H9 (cell line): Measurements from ENCODE around the gene PLCH2. TPM values are rescaled to one million over a fixed set of nuclear protein-coding genes. Genes with fewer than 3 reads are reported as not detected.

ENCODE experiments used
- DNase-seq: peaks from one replicate; pipeline ENCODE4 v3.0.0-alpha.2; 2017
- H2AFZ ChIP-seq: one replicate; pipeline ENCODE4 v1.6.1; 2013; ENCODE audit warnings: mild to moderate bottlenecking, low read length, control low read depth, moderate library complexity
- H2AK5ac ChIP-seq: 2 replicates; pipeline ENCODE4 v1.6.1; 2013; ENCODE audit warnings: low read length, control low read depth, mixed read lengths; ENCODE audit not compliant: insufficient read length
- H2BK120ac ChIP-seq: one replicate; pipeline ENCODE4 v1.6.1; 2013; ENCODE audit warnings: low read depth, mild to moderate bottlenecking, low read length, control low read depth, inconsistent platforms; ENCODE audit not compliant: poor library complexity, severe bottlenecking
- H2BK12ac ChIP-seq: 2 replicates; pipeline ENCODE4 v1.6.1; 2013; ENCODE audit warnings: low read length, control low read depth, mixed read lengths, low read depth; ENCODE audit not compliant: insufficient read length
- H2BK15ac ChIP-seq: 2 replicates; pipeline ENCODE4 v1.6.1; 2013; ENCODE audit warnings: low read depth, low read length, control low read depth
- H2BK20ac ChIP-seq: one replicate; pipeline ENCODE4 v1.6.1; 2013; ENCODE audit warnings: low read depth, mild to moderate bottlenecking, low read length, control low read depth, inconsistent platforms; ENCODE audit not compliant: poor library complexity, severe bottlenecking
- H2BK5ac ChIP-seq: 2 replicates; pipeline ENCODE4 v1.6.1; 2013; ENCODE audit warnings: low read length, control low read depth, mixed read lengths; ENCODE audit not compliant: insufficient read length
- H3K14ac ChIP-seq: 2 replicates; pipeline ENCODE4 v1.6.1; 2013; ENCODE audit warnings: low read length, control low read depth; ENCODE audit not compliant: insufficient read depth
- H3K18ac ChIP-seq: 2 replicates; pipeline ENCODE4 v1.6.1; 2013; ENCODE audit warnings: low read depth, mild to moderate bottlenecking, mixed read lengths, low read length, control low read depth; ENCODE audit not compliant: insufficient read length
- H3K23ac ChIP-seq: 2 replicates; pipeline ENCODE4 v1.6.1; 2013; ENCODE audit warnings: low read length, control low read depth, mixed read lengths, low read depth; ENCODE audit not compliant: insufficient read length
- H3K23me2 ChIP-seq: 2 replicates; pipeline ENCODE4 v1.6.1; 2013; ENCODE audit warnings: low read depth, mild to moderate bottlenecking, mixed read lengths, low read length, control low read depth; ENCODE audit not compliant: insufficient read length, poor library complexity, severe bottlenecking
- H3K27ac ChIP-seq: 2 replicates; pipeline ENCODE4 v1.5.1; 2013; ENCODE audit warnings: low read length, control low read depth, mixed read lengths, low read depth; ENCODE audit not compliant: insufficient read length
- H3K27me3 ChIP-seq: 2 replicates; pipeline ENCODE4 v1.6.1; 2013; ENCODE audit warnings: low read length, control low read depth, inconsistent platforms; ENCODE audit not compliant: insufficient read depth
- H3K4ac ChIP-seq: 2 replicates; pipeline ENCODE4 v1.6.1; 2013; ENCODE audit warnings: low read depth, mild to moderate bottlenecking, control low read depth, inconsistent platforms, low read length, moderate library complexity
- H3K4me1 ChIP-seq: 2 replicates; pipeline ENCODE4 v1.6.1; 2013; ENCODE audit warnings: low read length, control low read depth, inconsistent platforms; ENCODE audit not compliant: insufficient read depth
- H3K4me2 ChIP-seq: 2 replicates; pipeline ENCODE4 v1.6.1; 2013; ENCODE audit warnings: low read length, control low read depth, mixed read lengths; ENCODE audit not compliant: insufficient read length, insufficient read depth
- H3K56ac ChIP-seq: 2 replicates; pipeline ENCODE4 v1.6.1; 2013; ENCODE audit warnings: low read depth, mild to moderate bottlenecking, mixed read lengths, low read length, control low read depth; ENCODE audit not compliant: insufficient read length
- H3K79me1 ChIP-seq: 2 replicates; pipeline ENCODE4 v1.6.1; 2013; ENCODE audit warnings: low read depth, mild to moderate bottlenecking, moderate library complexity, low read length, control low read depth, inconsistent platforms; ENCODE audit not compliant: insufficient read depth, poor library complexity, severe bottlenecking
- H3K79me2 ChIP-seq: 2 replicates; pipeline ENCODE4 v1.6.1; 2013; ENCODE audit warnings: low read length, control low read depth, inconsistent platforms; ENCODE audit not compliant: insufficient read depth
- H3K9ac ChIP-seq: 2 replicates; pipeline ENCODE4 v1.6.1; 2013; ENCODE audit warnings: low read length, control low read depth, mixed read lengths; ENCODE audit not compliant: insufficient read length; ENCODE audit errors: extremely low read depth
- H3K9me3 ChIP-seq: one replicate; pipeline ENCODE4 v1.6.1; 2013; ENCODE audit warnings: low read depth, low read length, inconsistent platforms; ENCODE audit not compliant: control insufficient read depth
- H3T11ph ChIP-seq: one replicate; pipeline ENCODE4 v1.6.1; 2013; ENCODE audit warnings: mild to moderate bottlenecking, low read length, control low read depth, inconsistent platforms
- H4K20me1 ChIP-seq: one replicate; pipeline ENCODE4 v1.6.1; 2013; ENCODE audit not compliant: control insufficient read depth, insufficient read length, insufficient read depth
- H4K5ac ChIP-seq: 2 replicates; pipeline ENCODE4 v1.6.1; 2013; ENCODE audit warnings: low read depth, mild to moderate bottlenecking, mixed read lengths, low read length, control low read depth; ENCODE audit not compliant: insufficient read length
- H4K8ac ChIP-seq: replicated peaks from 2 replicates; pipeline ENCODE4 v1.6.1; 2013; ENCODE audit warnings: low read length, control low read depth, mixed read lengths, low read depth; ENCODE audit not compliant: insufficient read length
- H4K91ac ChIP-seq: 2 replicates; pipeline ENCODE4 v1.6.1; 2013; ENCODE audit warnings: low read depth, mild to moderate bottlenecking, moderate library complexity, mixed read lengths, low read length, control low read depth; ENCODE audit not compliant: insufficient read length
- H3K27ac Mint-ChIP-seq, 3 experiments: 2 replicates in 2 of 3; 3 replicates in 1 of 3; pipeline ENCODE4 v1.8.0; 2020 to 2021; ENCODE audit warnings: mixed read lengths in 3 of 3, mild to moderate bottlenecking in 1 of 3, moderate library complexity in 1 of 3
- H3K27me3 Mint-ChIP-seq: 2 replicates; pipeline ENCODE4 v1.8.0; 2021; ENCODE audit warnings: low read depth, mild to moderate bottlenecking, moderate library complexity, mixed read lengths
- H3K36me3 Mint-ChIP-seq, 3 experiments: 2 replicates in 2 of 3; 3 replicates in 1 of 3; pipeline ENCODE4 v1.8.0; 2020 to 2021; ENCODE audit warnings: low read depth in 3 of 3, mixed read lengths in 3 of 3; ENCODE audit not compliant: insufficient read depth in 1 of 3
- H3K4me1 Mint-ChIP-seq, 2 experiments: 2 replicates each; pipeline ENCODE4 v1.8.0; 2020; ENCODE audit warnings: mixed read lengths in 2 of 2
- H3K4me3 Mint-ChIP-seq, 2 experiments: 2 replicates in 1 of 2; 3 replicates in 1 of 2; pipeline ENCODE4 v1.8.0; 2020 to 2021; ENCODE audit warnings: mild to moderate bottlenecking in 2 of 2, mixed read lengths in 2 of 2, moderate library complexity in 1 of 2
- H3K9me3 Mint-ChIP-seq, 2 experiments: 2 replicates in 1 of 2; 3 replicates in 1 of 2; pipeline ENCODE4 v1.8.0; 2020; ENCODE audit warnings: mild to moderate bottlenecking in 2 of 2, mixed read lengths in 2 of 2, moderate library complexity in 1 of 2
- WGBS: extraction: QIAGEN DNeasy Blood & Tissue Kit; methylation state at CpG from one replicate; pipeline ENCODE4 v1.1.7; 2013; ENCODE audit warnings: missing lambda C conversion rate, low lambda C conversion rate, mixed read lengths; ENCODE audit not compliant: insufficient read length; ENCODE audit errors: extremely low coverage; 5-methylcytosine and 5-hydroxymethylcytosine counted together
- total RNA-seq: library from RNA; stranded (reverse); gene quantifications from 2 replicates; pipeline ENCODE4 v1.2.1, GENCODE V29; 2021
- TF ChIP-seq, protein P1 (sequence below): fragments of 200-600 bp; sonication (generic); conservative IDR thresholded peaks from 3 replicates; pipeline ENCODE4 v1.8.0; 2021; ENCODE audit warnings: antibody characterized with exemption, mild to moderate bottlenecking

PLCH2 gene
- total RNA-seq, 1 experiment from 2014 or later: 0.09 TPM

DNA sequence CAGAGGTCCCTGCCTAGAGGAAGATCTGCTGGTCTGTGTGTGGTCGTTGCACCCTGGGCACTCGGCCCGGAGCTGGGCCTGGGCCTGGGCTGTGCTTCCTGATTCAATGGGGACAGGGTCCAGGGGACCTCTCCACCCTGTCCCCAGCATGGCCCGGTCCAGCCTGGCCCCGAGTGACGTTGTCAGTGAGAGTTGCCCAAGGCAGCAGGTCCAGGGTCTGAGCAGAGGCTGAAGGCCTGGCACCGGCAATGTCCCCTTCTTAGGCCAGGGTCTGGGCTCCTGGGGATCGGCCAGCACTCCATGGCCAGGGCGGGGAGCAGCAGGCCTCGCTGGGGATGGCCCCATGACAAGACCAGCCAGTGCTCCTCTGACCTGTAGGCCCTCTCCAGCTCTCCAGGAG lies 48.1 kb upstream of the PLCH2 start:
- Histone ChIP-seq H2BK5ac (no peak overlapping the region), H3K23me2 (no peaks in the 10 kb centered on the region), H3K23ac (no peak overlapping the region), H3K27ac (no peak overlapping the region), H4K20me1 (no peaks in the 10 kb centered on the region), H3K9ac (no peak overlapping the region), H3K79me2 (no peaks in the 10 kb centered on the region), H3K9me3 (no peaks in the 10 kb centered on the region), H3K18ac (no peak overlapping the region), H2AFZ (no peak overlapping the region), H2BK20ac (no peak overlapping the region), H4K5ac (no peak overlapping the region), H3K79me1 (no peaks in the 10 kb centered on the region), H3K4me2 (no peak overlapping the region), H2AK5ac (no peak overlapping the region), H4K91ac (no peak overlapping the region), H3K4ac (no peak overlapping the region), H2BK12ac (no peak overlapping the region), H3K27me3 (no peaks in the 10 kb centered on the region), H3K4me1 (no peaks in the 10 kb centered on the region), H2BK120ac (no peak overlapping the region), H3T11ph (no peak overlapping the region), H2BK15ac (no peak overlapping the region), H3K14ac (no peak overlapping the region), H4K8ac (no peak overlapping the region), H3K56ac (no peak overlapping the region)
- Mint-ChIP-seq H3K4me3 (no peak overlapping the region), H3K27me3 (peaks cover 32% of the 10 kb centered on the region), H3K27ac (no peak overlapping the region), H3K36me3 (no peaks in the 10 kb centered on the region; a peak in 1 of 7 replicates), H3K9me3 (peaks cover 16 to 22% of the 10 kb centered on the region in 2 experiments), H3K4me1 (0 out of 4 replicates have a peak, but pooled peaks cover 0 to 4% of the 10 kb centered on the region in 2 experiments)
- DNase-seq: no peak
- no CpG with 5 or more reads among the region's 10 CpGs for WGBS
- TF ChIP-seq, protein P1, sequence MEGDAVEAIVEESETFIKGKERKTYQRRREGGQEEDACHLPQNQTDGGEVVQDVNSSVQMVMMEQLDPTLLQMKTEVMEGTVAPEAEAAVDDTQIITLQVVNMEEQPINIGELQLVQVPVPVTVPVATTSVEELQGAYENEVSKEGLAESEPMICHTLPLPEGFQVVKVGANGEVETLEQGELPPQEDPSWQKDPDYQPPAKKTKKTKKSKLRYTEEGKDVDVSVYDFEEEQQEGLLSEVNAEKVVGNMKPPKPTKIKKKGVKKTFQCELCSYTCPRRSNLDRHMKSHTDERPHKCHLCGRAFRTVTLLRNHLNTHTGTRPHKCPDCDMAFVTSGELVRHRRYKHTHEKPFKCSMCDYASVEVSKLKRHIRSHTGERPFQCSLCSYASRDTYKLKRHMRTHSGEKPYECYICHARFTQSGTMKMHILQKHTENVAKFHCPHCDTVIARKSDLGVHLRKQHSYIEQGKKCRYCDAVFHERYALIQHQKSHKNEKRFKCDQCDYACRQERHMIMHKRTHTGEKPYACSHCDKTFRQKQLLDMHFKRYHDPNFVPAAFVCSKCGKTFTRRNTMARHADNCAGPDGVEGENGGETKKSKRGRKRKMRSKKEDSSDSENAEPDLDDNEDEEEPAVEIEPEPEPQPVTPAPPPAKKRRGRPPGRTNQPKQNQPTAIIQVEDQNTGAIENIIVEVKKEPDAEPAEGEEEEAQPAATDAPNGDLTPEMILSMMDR: no peak
